GOT3 (cell line): ENCODE measurements around the gene CARD14.

Experiments
- DNase-seq: peaks from one replicate; lab custom pipeline; 2025; ENCODE audit warnings: mixed read lengths; lab: John Stamatoyannopoulos, UW

Gene CARD14

DNA sequence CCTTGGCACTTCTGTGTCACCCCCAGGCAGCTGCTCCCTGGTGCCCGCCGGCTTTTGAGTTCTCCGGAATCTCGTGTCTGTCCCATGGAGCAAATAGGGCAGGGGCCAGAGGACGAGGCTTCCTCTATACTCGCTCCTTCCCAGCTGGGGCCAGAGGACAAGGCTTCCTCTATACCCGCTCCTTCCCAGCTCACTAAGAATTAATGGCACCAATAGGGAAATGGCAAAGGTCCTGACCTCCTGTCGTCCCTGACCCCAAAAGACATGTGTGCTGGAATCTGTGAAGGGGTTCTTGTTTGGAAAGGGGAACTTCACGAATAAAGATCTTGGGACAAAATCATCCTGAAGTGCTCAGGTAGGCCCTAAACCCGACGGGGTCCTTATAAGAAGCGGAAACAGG, 42.7 kb downstream of the CARD14 start:
- DNase-seq, result no peak

DNA sequence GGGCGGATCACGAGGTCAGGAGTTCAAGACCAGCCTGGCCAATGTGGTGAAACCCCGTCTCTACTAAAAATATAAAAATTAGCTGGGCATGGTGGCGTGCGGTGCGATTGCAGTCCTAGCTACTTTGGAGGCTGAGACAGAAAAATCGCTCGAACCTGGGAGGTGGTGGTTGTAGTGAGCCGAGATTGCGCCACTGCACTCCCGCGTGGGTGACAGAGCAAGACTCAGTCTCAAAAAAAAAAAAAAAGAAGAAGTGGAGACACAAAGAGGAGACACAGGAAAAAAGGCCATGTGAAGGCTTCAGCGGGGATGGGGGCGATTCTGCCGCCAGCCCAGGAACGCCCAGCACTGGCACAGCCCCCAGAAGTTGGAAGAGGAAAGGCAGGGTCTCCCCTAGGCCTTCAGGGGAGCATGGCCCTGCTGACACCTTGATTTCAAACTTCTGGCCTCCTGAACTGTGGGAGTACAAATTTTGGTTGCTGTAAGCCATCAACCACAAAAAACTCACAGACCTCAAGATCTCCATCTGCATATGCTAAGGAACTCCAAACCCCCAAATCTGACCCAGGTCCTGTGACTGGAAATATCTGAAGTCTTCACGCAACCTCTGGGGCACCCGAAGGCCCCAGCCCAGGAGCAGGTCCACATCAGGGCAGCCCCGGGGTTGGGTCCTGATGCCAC, 43.3 kb downstream of the CARD14 start:
- no peak for DNase-seq

DNA sequence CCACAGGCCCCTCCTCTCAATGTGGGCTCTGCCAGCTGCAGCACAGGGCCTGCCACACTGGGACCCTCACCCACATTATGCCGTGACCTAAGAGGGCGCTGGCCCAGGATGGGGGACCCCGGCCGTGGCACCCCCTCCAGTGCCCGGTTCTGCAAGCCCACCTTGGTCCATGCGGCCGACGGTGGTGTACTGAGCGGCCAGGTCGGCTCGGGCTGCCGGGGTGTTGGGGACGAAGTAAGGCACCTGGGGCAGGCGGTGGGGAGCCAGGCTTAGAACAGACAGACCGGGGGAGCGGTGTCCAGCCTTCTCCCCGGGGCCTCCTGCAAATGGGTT, 43.8 kb downstream of the CARD14 start:
- no peak for DNase-seq

DNA sequence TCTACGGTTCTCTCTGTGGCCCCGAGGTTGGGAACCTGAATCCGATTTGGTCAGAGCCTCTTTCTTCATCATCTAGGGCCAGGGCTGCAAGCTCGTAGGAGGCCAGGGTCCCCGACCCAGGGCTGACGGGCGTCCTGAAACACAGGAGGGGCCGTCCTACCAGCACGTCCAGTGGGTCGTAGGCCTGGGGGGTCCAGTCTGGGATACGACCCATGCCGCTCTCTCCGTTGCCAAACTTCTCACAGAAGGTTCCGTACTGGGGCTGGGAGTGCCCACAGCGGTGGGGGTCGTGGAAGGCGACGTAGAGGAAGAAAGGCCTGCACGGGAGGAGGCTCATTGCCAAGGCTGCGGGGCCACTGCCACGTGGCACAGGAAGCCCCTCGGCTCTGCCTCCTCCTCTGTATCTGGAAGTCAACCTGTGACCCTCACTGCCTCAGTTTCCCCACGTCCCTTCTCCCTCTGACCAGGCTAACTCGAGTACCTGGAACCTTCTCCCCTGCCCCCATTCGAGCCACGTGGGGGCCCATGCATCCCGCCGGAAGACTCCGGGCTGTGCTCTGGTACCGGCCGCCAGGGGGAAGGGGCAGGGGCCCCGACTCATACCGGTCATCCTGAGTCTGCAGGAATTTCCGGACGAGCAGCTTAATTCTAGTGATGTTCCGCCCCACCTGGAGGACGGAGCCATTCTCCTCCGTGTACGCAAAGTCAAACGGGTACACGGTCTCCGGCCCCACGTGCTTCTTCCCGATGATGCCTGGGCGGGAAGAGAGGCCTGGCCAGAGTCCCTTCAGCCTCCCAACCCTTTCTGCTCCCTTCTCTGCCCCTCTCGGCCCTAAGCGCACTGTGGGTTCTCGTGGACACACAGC, 44.4 kb downstream of the CARD14 start:
- DNase-seq, result no peak

DNA sequence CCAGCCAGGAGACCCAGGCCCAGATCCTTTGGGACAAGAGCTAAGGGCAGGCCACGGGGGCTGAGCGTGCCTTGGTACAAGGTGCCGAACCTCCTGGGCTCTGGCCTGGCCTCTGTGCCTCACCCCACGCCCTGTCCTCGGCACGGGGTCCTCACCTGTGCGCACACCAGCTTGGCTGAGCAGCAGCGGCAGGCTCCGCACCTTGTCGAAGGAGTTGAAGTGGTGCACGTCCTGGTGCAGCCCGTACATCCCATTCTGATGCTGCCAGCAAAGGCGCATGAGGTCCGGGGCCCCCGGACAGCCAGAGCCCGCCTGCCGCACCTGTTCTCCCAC, 45.0 kb downstream of the CARD14 start:
- DNase-seq, result no peak

DNA sequence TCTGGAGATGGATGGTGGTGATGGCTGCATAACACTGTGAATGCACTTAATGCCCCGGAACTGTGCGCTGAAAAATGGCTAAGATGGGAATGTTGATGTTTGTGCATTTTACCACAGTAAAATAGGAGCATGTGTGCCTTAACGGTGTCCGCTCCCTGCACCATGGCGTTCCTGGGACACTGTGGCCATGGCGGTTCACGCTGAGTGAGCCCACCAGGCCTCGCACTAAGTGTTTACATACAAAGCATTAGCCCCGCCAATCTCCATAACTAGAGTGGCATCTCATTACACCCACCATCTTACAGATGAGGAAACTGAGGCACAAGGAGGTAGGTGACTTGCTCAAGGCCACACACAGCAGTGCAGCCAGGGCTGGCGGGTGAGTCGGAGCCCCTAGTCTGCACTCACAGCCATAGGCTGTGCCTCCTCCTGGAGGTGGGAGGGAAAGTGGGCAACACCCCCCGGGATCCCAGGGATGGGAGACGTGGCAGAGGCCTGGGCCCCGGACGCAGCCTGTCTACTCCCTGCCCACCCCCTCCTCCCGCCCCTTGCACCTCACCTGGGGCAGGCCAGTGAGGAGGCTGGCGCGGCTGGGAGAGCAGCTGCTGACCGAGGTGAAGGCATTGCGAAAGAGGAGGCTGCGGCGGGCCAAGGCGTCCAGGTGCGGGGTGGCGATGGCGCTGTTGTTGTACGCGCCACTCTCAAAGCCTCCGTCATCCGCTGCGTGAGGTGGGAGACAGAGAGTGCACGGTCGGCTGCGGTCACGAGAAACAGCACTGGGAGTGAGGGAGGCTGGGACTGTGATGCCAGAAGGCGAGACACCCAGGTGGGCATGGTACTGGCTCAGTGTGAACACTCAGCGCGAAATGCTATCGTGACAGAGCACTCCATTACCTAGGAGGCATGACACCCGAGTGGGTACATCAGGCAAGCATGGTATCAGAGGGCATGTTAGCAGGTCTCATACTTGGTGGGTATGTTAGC, 46.9 kb downstream of the CARD14 start:
- DNase-seq, result no peak

DNA sequence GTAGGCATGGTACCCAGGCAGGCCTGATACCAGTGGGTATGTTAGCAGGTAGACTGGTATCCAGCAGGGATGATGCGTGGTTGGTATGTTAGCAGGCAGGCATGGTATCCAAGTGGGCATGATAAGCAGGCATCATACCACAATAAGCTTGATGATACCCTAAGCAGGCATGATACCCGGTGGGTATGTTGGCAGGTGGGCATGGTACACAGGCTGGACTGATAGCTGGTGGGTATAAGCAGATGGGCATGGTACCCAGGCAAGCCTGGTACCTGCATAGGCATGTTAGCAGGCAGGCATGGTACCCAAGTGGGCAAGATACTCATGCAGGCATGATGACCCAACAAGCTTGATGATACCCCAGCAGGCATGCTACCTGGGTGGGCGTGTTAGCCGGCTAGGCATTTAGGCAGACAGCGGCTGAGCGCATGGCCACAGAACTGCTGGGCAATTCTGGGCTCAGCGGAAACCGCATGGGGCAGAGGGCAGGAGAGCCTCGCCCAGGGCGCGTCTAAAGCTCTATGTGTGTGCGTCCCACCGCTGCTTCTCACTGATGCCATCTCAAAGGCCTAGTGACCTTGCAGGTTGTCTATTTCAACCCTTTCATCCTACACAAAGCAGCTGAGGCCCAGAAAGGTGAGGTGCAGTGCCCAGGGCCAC, 48.0 kb downstream of the CARD14 start:
- DNase-seq, result no peak

DNA sequence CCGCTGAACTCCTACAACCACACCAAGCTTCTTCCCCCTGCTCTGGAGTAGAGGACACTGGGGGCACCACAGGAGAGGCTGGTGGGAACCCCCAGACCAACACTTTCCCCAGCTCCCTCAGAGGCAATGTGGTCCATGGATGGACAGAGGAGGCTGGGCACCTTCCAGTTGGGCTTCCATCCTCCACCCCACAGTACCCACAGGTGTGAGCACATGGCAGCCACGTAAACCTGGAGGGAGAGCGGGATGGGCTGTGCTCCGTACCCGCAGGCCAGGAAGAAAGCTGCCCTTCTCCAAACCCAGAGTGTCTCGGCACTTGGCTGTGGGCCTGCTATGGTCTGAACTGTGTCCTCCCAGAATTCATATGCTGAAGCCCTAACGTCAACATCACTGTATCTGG, 48.6 kb downstream of the CARD14 start:
- DNase-seq, result no peak

DNA sequence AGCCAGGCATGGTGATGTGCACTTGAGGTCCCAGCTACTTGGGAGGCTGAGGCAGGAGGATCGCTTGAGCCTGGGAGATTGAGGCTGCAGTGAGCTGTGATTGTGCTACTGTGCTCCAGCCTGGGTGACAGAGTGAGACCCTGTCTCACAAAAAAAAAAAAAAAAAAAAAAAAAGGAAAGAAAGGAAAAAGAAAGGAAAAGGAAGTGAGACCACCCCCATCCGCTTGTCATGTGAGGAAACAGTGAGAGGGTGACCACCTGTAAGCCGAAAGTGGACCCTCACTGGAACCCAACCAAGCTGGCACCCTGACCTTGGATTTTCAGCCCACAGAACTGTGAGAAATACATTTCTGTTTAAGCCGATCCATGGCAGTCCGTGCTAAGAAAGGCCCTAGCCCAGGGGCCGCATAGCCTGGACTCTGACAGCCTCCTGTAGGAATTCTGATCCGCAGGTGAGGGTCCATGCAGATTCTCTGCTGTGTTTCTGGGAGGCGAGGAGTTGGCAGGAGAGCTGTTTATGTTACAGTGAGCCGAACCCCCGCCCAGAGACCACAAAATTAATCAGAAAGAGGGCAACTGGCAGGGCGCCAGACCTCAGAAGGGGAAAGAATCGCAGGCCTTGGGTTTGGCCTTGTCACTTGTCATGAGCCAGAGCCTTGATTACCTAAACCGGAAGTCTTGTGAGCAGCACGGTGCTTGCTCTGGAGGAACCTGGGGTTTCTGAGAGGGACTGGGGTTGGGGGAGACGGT, 49.4 kb downstream of the CARD14 start:
- peak; percentile 34 for DNase-seq

DNA sequence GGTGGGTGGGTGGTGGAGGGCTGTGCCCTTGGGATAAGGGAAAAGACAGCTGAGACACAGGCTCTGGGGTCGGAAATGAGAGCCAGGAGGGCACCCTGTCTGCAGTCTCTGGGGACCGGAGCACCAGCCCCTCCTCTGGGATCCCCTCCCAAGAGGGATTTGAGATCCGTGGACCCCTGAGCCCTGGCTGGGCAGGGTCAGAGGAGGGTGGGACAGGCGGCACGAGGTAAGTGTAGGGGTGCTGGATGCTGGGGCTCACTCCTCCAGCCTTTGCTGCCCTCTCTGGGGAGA, 49.9 kb downstream of the CARD14 start:
- no peak for DNase-seq

DNA sequence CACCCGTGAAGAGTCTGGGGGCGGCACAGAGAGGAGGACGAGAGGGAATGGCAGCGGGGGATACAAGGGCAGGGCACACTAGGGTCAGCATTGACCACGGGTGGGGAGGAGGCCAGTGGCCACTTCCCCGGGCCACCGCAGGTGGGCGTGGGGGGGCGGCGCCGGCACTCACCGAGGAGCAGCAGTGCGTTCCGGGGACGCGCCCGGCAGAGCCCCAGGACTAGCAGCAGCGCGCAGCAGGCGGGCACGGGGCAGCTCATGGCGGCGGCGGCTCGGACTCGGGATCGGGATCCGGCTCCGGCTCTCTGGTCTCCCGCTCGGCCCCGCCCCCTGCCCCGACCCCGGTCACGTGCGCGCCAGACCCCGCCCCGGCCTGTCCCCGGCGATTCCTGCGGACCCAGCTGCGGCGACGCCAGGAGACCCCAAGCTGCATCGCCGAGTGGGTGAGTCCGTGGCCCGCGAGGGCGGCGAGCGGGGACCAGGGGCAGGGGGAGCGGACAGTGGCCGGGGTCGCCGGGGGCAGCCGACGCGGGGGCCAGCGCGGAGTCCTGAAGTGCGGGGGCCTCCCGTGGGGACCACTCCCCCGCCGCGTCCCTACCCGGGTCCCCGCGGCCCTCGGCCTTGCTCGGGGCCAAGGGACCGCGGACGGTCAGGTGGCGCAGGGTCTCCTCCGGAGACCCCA, 50.4 kb downstream of the CARD14 start, which contains the start of the genes SGSH and SLC26A11:
SGSH (minus strand) TSS at position 280 of the 682 bp plus-strand sequence; CDS start at position 260, 20 bp downstream.
SLC26A11 (plus strand) TSS at position 374 of the 682 bp plus-strand sequence. CDS start 1,134 bp downstream, outside the sequence.
- peak; percentile 28 for DNase-seq

DNA sequence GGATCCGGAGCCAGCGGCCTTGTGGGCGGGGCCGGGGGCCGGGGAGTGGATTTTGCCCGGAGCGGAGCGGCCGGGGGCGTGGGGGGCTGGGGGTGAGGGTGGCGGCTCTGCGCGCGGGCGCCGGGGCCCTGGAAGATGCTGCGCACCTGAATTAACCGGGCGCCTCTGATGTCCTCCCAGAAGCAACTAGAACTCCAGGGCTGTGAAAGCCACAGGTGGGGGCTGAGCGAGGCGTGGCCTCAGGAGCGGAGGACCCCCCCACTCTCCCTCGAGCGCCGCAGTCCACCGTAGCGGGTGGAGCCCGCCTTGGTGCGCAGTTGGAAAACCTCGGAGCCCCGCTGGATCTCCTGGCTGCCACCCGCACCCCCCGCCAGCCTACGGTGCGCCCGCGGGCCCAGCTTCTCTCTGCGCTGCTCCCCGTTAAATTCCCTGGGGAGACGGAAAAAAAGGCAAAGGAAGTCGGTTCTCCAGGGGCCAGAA, 50.9 kb downstream of the CARD14 start:
- no peak for DNase-seq

DNA sequence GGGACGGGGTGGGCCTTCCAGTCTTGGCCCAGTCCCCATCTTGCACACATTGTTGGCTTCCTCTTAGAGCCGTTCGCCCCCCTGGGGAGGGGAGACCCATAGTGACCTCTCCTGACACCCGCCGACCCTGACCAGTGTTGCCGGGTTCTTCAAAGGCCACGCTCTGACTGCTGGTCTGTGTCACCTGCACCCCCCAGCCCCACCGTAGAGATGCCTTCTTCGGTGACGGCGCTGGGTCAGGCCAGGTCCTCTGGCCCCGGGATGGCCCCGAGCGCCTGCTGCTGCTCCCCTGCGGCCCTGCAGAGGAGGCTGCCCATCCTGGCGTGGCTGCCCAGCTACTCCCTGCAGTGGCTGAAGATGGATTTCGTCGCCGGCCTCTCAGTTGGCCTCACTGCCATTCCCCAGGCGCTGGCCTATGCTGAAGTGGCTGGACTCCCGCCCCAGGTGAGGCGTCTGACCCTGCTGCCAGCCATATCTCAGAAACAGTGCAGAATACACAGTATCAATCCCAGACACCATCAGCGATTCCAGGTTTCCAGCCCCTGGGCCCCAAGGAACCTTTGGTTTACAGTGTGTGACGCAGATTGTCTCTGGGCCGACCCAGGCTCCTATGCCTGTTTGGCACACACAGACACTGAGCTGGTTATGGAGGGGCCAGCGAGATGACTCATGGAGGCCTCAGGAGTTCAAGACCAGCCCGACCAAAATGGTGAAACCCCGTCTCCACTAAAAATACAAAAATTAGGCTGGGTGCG, 51.7 kb downstream of the CARD14 start:
- no peak for DNase-seq

DNA sequence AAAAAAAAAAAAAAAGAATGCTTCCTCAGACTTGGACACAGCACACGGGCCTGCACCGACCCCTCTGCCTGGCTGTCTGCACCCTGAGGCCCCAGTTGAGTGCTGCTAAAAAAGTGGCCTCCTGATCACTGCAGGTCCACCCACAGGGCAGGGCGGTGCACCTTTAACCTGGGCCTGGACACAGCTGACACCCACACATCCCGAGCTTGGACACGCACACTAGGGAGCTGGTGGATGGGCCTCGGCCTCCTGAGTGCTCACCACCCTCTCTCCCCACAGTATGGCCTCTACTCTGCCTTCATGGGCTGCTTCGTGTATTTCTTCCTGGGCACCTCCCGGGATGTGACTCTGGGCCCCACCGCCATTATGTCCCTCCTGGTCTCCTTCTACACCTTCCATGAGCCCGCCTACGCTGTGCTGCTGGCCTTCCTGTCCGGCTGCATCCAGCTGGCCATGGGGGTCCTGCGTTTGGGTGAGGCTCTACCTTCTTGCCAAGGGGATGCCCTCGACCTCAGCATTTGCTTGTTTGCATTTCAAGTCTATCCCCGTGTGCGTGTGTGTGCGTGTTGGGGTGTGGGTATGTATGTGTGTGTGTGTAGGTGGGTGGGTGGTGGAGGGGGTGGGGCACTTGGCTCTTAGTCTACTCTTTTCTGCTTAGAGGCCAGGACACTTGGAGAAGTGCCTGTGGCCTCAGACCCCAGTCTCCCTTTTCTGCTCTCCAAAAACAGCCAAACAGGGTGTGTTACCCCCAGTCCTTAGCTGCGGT, 52.7 kb downstream of the CARD14 start:
- DNase-seq, result no peak

DNA sequence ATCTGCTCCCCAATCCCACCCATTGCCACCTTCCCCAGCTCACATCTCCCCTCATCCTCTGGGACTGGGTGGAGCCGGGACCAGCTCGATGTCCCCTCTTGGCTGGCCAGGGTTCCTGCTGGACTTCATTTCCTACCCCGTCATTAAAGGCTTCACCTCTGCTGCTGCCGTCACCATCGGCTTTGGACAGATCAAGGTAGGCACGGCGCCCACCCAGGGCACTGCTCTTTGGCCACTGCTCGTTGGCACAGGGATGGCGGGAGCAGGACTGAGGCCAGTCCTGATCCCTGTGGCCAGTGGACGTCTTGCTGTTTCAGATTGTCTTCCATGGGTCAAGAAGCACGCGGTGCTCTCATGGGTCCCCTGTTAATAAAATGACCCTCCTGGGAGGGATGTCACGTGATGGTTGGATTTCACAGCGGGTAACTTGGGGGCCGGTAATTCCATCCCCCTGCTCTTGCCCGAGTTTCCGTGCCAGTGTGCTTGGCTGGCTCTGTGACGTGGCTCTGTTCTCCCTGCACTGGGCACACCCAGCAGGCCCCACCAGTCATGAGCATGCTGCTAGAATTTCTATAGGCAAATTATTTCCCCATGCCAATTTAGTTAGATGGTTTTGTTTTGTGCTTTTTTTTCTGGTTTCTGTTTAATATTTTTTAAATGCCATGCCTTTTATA, 53.4 kb downstream of the CARD14 start:
- no peak for DNase-seq

DNA sequence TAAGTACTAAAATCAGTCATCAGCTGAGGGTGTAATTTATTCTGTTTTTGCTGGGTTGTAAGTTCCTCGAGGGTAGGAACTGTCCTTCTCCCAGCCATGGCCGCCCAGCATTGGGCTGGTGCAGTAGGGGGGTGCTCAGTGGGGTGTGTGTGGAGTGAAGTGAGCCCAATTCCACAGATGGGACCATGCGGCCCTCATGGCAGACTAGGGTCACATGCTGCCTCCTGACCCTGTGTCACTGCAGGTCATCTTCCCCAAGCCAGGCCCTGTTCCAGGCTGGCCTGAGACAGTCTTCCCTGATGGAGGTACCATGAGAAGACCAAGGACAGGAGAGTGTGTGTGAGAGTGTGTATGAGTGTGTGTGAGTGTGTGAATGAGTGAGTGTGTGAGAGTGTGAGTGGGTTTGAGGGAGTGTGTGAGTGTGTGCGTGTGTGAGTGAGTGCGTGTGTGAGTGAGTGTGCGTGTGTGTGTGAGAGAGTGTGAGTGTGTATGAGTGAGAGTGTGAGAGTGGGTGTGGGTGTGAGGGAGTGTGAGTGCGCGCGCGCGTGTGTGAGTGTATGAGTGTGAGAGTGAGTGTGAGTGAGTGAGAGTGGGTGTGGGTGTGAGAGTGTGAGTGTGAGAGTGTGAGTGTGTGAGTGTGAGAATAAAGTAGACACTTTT, 54.1 kb downstream of the CARD14 start:
- no peak for DNase-seq

DNA sequence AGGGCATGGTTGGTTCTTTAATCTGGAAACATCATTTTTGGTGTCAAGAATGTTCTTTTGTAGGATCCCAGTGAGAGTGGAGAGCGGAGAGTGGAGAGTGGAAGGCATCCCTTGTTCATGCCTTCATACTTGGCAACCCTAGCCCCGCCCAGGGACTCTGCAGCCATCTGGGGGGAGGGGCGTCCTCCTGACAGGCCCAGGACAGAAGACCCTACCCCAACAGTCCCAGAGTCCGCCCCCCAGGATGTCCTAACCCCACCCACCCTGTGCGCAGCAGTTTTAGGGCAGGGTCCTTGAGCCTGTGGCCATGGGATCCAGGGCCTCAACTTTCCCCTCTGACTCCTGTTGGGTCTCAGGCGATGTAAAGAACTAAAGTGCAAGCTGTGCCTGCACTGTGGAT, 54.9 kb downstream of the CARD14 start:
- no peak for DNase-seq

DNA sequence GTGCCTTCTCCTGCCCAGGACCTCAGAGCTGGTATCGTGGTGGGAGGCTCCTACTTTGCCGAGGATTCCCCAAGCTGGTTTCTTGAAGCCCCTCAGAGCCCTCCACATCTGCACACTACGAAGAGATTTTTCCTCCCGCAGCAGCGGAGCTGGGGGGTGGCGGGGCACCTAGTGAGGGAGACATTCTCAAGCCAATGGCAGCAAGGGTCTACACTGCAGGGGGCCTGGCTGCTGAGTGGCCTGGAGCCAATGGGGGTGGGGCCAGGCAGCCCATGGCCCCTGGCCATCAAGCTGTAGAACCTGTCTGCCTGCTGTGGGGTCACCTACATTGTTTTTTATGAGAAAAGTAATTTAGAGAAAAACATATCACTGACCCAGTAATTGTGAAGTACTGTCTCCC, 55.4 kb downstream of the CARD14 start:
- DNase-seq, result no peak
